Endodermal cell (in vitro differentiated cells): ENCODE measurements around the gene CYBC1. TPM values are rescaled to one million over a fixed set of nuclear protein-coding genes. Genes with fewer than 3 reads are reported as not detected.

Experiments used
- DNase-seq: peaks from one replicate; pipeline ENCODE4 v3.0.0-alpha.2; 2017
- H3K27ac ChIP-seq: 2 replicates; pipeline ENCODE4 v1.5.1; 2013; ENCODE audit warnings: mild to moderate bottlenecking, low read depth, low read length, moderate library complexity
- H3K27me3 ChIP-seq: 2 replicates; pipeline ENCODE4 v1.6.1; 2013; ENCODE audit warnings: mild to moderate bottlenecking, low read length, moderate library complexity; ENCODE audit not compliant: insufficient read depth, control insufficient read depth, poor library complexity, severe bottlenecking
- H3K36me3 ChIP-seq: 2 replicates; pipeline ENCODE4 v1.7.0; 2013; ENCODE audit warnings: mild to moderate bottlenecking, low read length, moderate library complexity; ENCODE audit not compliant: control insufficient read depth, insufficient read depth
- H3K4me1 ChIP-seq: one replicate; pipeline ENCODE4 v1.7.0; 2013; ENCODE audit warnings: low read length; ENCODE audit not compliant: control insufficient read depth, insufficient read depth
- H3K4me3 ChIP-seq: 2 replicates; pipeline ENCODE4 v1.5.1; 2013; ENCODE audit warnings: mild to moderate bottlenecking, low read length, moderate library complexity
- H3K9ac ChIP-seq: 2 replicates; pipeline ENCODE4 v1.6.1; 2013; ENCODE audit warnings: mild to moderate bottlenecking, low read length, moderate library complexity; ENCODE audit not compliant: poor library complexity, severe bottlenecking; ENCODE audit errors: extremely low read depth
- H3K9me3 ChIP-seq: 2 replicates; pipeline ENCODE4 v1.6.1; 2013; ENCODE audit warnings: mild to moderate bottlenecking, low read length, moderate library complexity; ENCODE audit not compliant: control insufficient read depth
- H3K27ac Mint-ChIP-seq: 2 replicates; pipeline ENCODE4 v1.8.0; 2020; ENCODE audit warnings: mixed read lengths
- H3K27me3 Mint-ChIP-seq: 2 replicates; pipeline ENCODE4 v1.8.0; 2021; ENCODE audit warnings: mild to moderate bottlenecking, mixed read lengths; ENCODE audit not compliant: insufficient read depth
- H3K36me3 Mint-ChIP-seq: 2 replicates; pipeline ENCODE4 v1.8.0; 2020; ENCODE audit warnings: low read depth, mixed read lengths
- H3K4me1 Mint-ChIP-seq: 2 replicates; pipeline ENCODE4 v1.8.0; 2020; ENCODE audit warnings: mixed read lengths
- H3K4me3 Mint-ChIP-seq: 2 replicates; pipeline ENCODE4 v1.8.0; 2020; ENCODE audit warnings: mild to moderate bottlenecking, moderate library complexity, mixed read lengths
- H3K9me3 Mint-ChIP-seq: 2 replicates; pipeline ENCODE4 v1.8.0; 2020; ENCODE audit warnings: mild to moderate bottlenecking, mixed read lengths
- WGBS, 2 experiments: methylation state at CpG; one replicate each; pipeline versions ENCODE4 v1.1.5 to v1.1.7; 2013; ENCODE audit warnings: missing lambda C conversion rate in 2 of 2, mixed read lengths in 1 of 2; ENCODE audit not compliant: insufficient coverage in 1 of 2, insufficient read length in 1 of 2; 5-methylcytosine and 5-hydroxymethylcytosine counted together
- total RNA-seq, 2 donors: library from RNA; stranded (reverse); fragmentation: NEBNext Ultra II Directional in 1 of 2; extraction: Animal tissue kit (Norgen Biotek cat#: 25700) in 1 of 2; gene quantifications; 2 replicates in 1 of 2; 3 replicates in 1 of 2; pipeline ENCODE4 v1.2.1, GENCODE V29; 2021
- TF ChIP-seq, protein P1 (sequence below): fragments of 200-600 bp; sonication (generic); conservative IDR thresholded peaks from 2 replicates; pipeline ENCODE4 v1.5.0; 2021; ENCODE audit warnings: antibody characterized with exemption, mild to moderate bottlenecking

The CYBC1 gene
- total RNA-seq, 2 donors from 2014 or later: 71.2 to 88.5 TPM

- Mint-ChIP-seq H3K27me3 (no peaks in the 10 kb centered on the region), H3K27ac (no peak overlapping the region), H3K9me3 (no peaks in the 10 kb centered on the region), H3K4me1 (no peaks in the 10 kb centered on the region), H3K4me3 (no peak overlapping the region), H3K36me3 (peaks cover 8% of the 10 kb centered on the region)
- WGBS, 2 experiments: 91% methylated on average over 21 to 26 of the region's 26 CpGs
- TF ChIP-seq, protein P1, sequence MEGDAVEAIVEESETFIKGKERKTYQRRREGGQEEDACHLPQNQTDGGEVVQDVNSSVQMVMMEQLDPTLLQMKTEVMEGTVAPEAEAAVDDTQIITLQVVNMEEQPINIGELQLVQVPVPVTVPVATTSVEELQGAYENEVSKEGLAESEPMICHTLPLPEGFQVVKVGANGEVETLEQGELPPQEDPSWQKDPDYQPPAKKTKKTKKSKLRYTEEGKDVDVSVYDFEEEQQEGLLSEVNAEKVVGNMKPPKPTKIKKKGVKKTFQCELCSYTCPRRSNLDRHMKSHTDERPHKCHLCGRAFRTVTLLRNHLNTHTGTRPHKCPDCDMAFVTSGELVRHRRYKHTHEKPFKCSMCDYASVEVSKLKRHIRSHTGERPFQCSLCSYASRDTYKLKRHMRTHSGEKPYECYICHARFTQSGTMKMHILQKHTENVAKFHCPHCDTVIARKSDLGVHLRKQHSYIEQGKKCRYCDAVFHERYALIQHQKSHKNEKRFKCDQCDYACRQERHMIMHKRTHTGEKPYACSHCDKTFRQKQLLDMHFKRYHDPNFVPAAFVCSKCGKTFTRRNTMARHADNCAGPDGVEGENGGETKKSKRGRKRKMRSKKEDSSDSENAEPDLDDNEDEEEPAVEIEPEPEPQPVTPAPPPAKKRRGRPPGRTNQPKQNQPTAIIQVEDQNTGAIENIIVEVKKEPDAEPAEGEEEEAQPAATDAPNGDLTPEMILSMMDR: no peak
- no peak overlapping the region for H3K27ac ChIP-seq
- H3K4me3 ChIP-seq: no peak overlapping the region
- peak; percentile 44 for DNase-seq
- no peaks in the 10 kb centered on the region for H3K9me3 ChIP-seq
- H3K4me1 ChIP-seq: no peaks in the 10 kb centered on the region
- H3K27me3 ChIP-seq: no peaks in the 10 kb centered on the region
- H3K36me3 ChIP-seq: no peaks in the 10 kb centered on the region
- no peak overlapping the region for H3K9ac ChIP-seq
Observed at GRCh38 chr17:82438401-82439193, 12.0 kb downstream of the CYBC1 start.

- 87 to 92% methylated on average over 10 to 18 of the region's 18 CpGs for WGBS, 2 experiments
- no peaks in the 10 kb centered on the region for H3K27me3 ChIP-seq
- H3K9me3 Mint-ChIP-seq: no peaks in the 10 kb centered on the region
- H3K27me3 Mint-ChIP-seq: no peaks in the 10 kb centered on the region
- no peaks in the 10 kb centered on the region for H3K4me1 ChIP-seq
- H3K4me1 Mint-ChIP-seq: no peaks in the 10 kb centered on the region
- DNase-seq: no peak
- no peak overlapping the region for H3K27ac ChIP-seq
- H3K4me3 Mint-ChIP-seq: no peak overlapping the region
- no peak overlapping the region for H3K27ac Mint-ChIP-seq
- H3K9ac ChIP-seq: no peak overlapping the region
- H3K36me3 ChIP-seq: no peaks in the 10 kb centered on the region
- TF ChIP-seq, protein P1: no peak
- H3K36me3 Mint-ChIP-seq: no peaks in the 10 kb centered on the region
- no peak overlapping the region for H3K4me3 ChIP-seq
- H3K9me3 ChIP-seq: no peaks in the 10 kb centered on the region
Observed at GRCh38 chr17:82437325-82437668, 13.3 kb downstream of the CYBC1 start.

GRCh38 chr17:82436601-82437324 lies 13.8 kb downstream of the CYBC1 start:
- Histone ChIP-seq H3K9ac (no peak overlapping the region), H3K36me3 (no peaks in the 10 kb centered on the region), H3K27me3 (no peaks in the 10 kb centered on the region), H3K4me3 (no peak overlapping the region), H3K4me1 (no peaks in the 10 kb centered on the region), H3K27ac (no peak overlapping the region), H3K9me3 (no peaks in the 10 kb centered on the region)
- no peak overlapping the region for H3K4me3 Mint-ChIP-seq
- H3K4me1 Mint-ChIP-seq: no peaks in the 10 kb centered on the region
- TF ChIP-seq, protein P1: no peak
- H3K36me3 Mint-ChIP-seq: no peaks in the 10 kb centered on the region
- DNase-seq: peak; percentile 45
- no peaks in the 10 kb centered on the region for H3K9me3 Mint-ChIP-seq
- no peak overlapping the region for H3K27ac Mint-ChIP-seq
- H3K27me3 Mint-ChIP-seq: no peaks in the 10 kb centered on the region
- WGBS, 2 experiments: 92 to 93% methylated on average over 21 to 36 of the region's 36 CpGs
